HG02759 (cell line): Measurements from ENCODE around the gene TPSD1.
"Not testable (repeated sequence)": the region's sequence is repeated elsewhere in the genome, so short reads cannot be mapped to it uniquely, and the experiment has no call there.

Source experiments
- ATAC-seq: cut with Tn5 transposase; IDR thresholded peaks from one replicate; pipeline ENCODE4 v1.9.1; 2021; ENCODE audit warnings: mild to moderate bottlenecking, moderate library complexity; ENCODE audit not compliant: unreplicated experiment

TPSD1 gene

DNA sequence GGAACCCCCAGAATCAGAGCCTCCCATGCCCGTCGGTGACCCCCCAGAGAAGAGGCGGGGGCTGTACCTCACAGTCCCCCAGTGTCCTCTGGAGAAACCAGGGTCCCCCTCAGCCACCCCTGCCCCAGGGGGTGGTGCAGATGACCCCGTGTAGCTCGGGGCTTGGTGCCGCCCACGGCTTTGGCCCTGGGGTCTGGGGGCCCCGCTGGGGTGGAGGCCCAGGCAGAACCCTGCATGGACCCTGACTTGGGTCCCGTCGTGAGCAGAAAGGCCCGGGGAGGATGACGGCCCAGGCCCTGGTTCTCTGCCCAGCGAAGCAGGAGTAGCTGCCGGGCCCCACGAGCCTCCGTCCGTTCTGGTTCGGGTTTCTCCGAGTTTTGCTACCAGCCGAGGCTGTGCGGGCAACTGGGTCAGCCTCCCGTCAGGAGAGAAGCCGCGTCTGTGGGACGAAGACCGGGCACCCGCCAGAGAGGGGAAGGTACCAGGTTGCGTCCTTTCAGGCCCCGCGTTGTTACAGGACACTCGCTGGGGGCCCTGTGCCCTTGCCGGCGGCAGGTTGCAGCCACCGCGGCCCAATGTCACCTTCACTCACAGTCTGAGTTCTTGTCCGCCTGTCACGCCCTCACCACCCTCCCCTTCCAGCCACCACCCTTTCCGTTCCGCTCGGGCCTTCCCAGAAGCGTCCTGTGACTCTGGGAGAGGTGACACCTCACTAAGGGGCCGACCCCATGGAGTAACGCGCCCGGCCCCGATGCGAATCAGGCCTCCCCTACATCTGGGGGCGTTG lies 34.8 kb upstream of the TPSD1 start:
- no peak for ATAC-seq

DNA sequence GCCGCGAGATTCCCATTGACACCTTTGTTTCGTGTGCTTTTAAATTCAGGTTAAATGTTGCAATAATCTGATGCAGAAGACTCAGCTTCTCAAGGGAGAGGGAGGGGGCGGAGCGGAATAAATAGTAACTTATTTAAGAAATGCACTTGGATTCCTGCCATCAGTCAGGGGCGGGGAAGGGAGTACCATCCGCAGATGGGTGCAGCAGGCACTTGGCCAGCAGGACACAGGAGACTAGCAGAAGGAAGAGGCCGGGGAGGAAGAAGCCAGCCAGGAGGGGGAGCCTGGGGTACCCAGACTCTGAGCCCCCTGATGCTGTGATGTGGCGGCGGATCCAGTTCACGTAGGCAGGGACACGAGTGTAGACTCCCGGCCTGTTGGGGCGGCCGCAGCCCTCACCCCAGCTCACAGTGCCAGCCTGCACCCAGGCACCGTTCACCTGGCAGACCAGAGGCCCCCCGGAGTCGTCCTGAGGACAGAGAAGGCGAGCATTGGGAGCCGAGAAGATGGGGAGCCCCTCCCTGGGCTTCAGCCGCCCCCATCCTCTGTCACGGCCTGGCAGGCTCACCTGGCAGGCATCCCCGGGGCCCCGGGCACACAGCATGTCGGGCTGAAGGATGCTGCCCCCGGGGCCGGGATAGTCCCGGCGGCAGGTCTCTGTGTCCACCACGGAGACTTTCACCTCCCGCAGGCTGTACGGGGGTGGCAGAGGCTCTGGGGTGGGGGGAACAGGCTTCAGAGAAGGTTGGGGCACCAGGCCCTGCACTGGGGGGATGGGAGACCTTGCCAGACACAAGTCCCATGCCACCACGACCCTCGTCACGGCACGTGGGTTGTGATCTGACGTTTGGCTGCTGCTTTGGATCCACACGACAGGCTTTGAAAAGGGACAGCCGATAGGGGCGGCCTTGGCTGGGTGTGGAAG lies 34.0 kb upstream of the TPSD1 start:
- ATAC-seq = no peak

DNA sequence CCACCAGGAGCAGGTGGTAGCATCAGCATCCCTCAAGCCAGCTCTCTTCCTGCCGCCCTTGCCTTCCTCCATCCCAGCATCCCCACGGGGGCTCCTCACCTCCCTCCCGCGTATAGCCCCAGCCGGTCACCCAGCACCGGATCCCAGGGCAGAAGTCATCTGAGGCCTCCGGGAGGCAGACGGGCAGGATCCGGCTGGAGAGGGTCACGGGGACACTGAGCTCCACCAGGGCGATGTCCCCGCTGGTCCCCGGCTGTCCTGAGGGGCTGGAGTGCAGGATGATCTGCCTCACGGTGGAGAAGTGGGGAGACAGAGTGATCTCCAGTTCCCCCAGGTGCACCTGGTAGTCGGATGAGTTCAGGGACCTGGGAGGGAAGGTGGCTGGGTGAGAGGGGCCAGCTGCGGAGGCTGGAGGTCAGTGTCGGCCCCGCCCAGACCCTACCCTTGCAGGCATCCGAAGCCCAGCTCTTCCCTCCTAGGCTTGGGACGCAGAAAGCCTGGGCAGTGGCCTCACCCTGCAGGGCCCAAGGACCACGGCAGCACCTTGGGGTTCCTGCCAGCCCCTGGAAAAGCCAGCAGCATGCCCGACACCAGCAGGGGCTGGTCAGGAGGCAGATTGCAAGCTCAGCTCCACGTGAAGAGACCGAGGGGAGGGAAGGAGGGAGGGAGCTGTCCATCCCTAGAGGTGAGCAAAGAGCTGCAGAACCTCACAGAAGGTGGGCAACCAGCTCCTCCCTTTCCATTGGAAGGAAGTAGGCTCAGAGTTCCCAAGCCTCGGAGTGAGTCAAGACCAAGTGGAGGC lies 33.1 kb upstream of the TPSD1 start:
- ATAC-seq = no peak

DNA sequence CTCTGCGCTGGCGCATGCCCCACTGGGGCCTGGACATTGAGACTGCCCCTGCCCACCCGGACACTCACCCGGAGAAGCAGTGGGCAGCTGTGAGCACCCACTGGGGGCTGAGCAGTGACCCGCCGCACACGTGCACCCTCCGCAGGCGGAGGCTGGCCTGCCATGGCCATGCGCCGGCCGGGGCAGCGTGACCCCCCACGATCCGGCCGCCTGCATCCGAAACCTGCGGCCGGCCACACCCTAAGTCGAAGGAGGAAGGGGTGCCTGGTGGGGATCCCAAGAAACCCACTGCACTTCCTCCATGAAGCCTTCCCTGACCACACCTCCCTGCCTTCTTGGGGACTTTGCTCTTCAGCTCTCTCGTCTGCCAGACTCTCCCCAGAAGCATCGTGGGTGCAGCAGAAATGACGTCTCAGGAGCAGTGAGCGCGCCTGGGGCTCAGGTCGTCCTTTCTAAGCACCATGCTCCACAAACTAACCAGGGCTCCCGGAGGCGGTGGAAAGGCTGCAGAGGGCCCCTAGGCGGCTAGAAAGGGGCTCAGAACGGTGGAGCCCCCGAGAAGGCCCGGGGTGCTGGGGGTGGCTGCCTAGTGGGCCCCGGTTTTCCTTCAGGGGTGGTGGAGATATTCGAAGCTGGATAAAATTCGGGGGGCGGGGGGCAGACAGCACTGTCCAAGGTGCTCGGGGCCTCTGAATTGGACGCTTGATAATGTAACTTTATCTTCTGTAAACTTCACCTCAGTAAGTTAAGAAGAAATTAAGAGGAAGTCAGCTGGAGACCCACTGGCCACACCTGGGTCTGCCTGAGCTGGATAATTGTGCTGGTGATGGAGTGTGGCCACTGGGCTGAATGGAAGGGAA lies 32.3 kb upstream of the TPSD1 start:
- no peak for ATAC-seq

DNA sequence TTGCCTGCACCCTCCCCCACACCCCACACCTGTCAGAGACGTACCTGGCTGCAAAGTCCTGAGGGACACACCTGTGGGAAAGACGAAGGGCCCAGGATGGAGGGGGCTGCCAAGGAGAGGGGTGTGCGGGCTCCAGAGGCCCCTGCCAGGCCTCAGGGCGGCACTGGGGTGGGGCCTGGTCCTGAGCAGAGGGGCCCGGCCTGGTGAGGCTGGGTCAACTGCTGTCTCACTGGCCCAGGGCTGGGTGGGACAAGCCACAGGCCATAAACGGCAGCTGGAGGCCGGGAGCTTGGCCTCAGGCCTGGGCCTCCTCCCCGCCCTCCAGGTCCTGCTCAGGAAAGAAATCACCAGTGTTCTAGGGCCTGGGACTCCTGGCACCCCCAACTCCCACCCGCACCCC lies 31.3 kb upstream of the TPSD1 start:
- no peak for ATAC-seq

DNA sequence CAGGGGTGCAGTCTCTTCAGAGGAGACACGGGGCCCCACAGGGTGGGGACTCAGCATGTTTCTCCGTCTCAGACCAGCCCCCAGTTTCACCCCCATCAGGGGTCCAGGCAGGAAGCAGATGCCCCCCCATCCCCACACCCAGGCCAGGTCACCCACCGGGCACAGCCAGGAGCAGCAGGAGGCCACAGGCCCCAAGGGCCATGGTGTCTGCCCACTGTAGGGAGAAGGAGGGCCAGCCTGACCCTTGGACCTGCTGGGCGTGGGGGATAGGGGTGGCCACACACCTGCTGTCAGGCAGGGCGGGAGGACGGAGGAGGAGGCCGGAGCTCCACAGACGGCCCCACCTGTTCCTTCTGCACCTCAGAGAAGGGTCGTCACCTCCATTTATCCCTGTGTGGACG lies 30.8 kb upstream of the TPSD1 start, which contains the start of gene TPSG1:
TPSG1 (minus strand) TSS at position 218 of the 401 bp plus-strand sequence; CDS start at position 202, 16 bp downstream.
- ATAC-seq = no peak

DNA sequence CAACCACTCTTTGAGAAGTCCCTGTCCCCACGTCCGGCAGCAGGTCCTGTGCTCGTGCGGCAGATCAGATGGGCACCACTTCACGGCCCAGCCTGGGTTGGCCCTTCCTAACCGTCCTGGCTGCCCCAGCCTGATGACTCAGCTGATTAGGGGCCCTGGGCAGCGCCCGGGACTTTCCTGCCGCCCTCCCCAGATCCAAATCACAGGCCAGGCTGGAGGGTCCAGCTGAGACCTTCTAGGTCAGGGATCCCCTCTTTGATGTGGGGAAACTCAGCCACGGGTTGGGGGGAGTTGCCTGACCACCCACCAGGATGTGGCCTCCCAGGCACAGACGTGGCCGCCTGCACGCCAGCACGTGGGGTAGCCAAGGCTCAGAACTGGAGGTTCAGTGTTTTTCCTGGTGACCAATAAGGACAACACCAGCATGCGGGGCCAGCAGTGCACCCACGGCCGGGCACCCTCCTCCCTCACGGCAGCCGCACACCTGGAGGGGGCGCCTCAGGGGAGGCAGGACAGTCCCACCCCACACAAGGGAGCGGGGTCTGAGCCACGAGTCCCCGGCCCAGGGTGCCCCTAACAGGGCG lies 30.0 kb upstream of the TPSD1 start:
- not testable (repeated sequence) for ATAC-seq

DNA sequence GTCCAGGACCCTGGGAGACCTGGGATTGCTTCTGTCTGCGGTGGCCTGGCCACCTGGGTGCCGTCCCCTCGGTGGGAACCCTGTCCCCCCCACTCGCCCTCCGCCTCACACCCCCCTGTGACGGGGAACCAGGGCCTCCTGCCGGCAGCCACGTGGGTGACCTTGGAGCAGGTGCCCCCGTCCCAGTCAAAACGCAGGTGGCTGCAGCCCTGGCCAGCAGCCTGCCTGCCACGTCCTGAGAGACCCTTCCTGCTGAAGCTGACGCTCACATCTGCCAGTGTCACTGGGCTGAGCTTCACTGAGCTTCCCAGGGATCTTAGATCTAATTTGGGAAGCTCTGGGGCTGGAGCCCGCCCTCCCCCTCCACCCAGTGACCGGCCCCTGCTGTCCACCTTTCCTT lies 29.2 kb upstream of the TPSD1 start:
- ATAC-seq = not testable (repeated sequence)

DNA sequence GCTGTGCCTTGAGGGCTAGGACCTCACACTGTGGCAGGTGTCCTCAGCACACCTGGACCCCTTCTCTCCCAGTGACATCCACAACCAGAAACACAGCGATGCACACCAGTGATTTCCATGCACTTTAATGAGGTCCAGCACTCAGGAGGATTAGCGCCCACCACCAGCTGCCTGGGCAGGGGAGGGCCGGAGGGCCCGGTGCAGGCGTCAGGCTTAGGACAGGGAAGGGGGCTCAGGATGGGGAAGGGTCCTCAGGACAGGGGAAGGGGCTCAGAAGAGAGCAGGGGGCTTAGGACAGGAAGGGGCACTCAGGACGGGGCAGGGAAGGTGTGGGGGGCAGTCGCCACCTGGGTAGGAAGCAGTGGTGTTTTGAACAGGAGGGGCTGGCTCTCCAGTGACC lies 27.6 kb upstream of the TPSD1 start:
- ATAC-seq = not testable (repeated sequence)

DNA sequence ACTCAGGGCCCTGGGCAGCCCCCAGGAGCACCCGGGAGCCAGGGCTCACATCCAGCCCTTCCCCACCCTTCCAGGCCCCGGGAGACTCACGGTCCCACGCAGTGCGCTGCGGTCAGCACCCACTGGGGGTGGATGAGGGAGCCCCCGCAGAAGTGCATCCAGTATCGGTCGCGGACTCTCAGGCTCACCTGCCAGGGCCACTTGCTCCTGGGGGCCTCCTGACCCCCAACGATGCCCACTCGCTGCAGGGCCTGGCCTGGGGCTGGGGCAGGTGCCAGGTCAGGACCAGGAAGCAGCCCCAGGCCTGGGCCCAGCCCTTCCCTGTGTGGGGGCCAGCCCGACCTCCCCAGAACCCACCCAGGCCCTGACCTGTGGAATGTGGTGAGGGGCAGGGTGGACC lies 26.4 kb upstream of the TPSD1 start:
- ATAC-seq = not testable (repeated sequence)

DNA sequence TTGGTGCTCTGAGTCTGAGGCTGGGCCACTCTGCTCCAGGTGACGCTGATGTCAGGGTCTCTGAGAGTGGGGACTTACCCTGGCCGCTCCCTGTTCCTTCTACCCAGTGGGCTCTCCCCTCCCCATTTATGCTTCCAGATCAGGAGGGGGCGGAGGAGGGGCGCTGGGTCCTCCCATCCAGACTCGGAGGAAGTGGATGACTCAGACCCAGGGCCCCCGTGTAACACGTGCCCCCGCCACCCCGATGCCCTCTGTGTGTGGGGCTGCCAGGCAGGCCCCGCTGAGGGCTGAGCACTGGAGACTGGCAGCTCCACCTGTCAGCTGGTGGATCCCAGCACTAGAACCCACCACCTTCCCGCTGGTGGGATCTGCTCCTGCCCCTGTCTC lies 25.8 kb upstream of the TPSD1 start, which contains the start of gene TPSB2:
TPSB2 (minus strand) TSS at position 101 of the 387 bp plus-strand sequence. CDS start 233 bp downstream, outside the sequence.
- ATAC-seq = not testable (repeated sequence)

DNA sequence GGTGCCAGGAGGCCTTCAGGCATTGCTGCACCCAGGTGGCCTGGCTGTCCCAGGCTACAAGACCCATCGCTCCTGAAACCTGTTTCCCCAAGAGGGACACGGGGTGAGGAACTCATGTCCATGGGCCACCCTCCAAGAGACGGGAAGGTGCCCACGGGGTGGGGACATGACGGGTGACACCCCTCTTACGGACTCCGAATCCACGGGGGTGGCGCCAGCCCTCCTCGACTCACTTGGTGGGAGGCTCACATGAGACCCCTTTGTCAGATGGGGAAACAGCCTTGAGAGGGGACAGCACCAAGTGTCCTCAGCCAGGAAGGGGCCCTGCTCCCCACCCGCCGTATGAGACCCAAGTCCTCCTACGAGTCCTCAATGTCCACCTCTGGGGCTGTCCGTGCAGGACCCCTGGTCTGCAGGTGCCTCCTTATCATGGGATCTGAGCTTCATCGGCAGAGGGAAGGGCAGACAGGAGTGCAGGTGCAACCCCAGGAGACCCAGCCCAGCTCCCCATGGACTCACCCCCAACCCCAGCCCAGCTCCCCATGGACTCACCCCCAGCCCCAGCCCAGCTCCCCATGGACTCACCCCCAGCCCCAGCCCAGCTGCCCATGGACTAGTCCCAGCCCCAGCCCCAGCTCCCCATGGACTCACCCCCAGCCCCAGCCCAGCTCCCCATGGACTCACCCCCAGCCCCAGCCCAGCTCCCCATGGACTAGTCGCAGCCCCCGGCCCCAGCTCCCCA lies 25.2 kb upstream of the TPSD1 start:
- not testable (repeated sequence) for ATAC-seq

DNA sequence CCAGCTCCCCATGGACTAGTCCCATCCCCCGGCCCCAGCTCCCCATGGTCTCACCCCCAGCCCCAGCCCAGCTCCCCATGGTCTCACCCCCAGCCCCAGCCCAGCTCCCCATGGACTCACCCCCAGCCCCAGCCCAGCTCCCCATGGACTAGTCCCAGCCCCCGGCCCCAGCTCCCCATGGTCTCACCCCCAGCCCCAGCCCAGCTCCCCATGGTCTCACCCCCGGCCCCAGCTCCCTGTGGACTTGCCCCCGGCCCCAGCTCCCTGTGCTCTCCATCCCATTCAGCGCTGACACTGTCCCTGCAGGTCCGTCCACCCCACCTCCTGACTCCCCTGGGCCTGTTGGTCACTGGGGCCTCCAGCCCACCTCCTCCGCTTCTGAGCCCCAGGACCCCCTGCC lies 24.6 kb upstream of the TPSD1 start:
- not testable (repeated sequence) for ATAC-seq

DNA sequence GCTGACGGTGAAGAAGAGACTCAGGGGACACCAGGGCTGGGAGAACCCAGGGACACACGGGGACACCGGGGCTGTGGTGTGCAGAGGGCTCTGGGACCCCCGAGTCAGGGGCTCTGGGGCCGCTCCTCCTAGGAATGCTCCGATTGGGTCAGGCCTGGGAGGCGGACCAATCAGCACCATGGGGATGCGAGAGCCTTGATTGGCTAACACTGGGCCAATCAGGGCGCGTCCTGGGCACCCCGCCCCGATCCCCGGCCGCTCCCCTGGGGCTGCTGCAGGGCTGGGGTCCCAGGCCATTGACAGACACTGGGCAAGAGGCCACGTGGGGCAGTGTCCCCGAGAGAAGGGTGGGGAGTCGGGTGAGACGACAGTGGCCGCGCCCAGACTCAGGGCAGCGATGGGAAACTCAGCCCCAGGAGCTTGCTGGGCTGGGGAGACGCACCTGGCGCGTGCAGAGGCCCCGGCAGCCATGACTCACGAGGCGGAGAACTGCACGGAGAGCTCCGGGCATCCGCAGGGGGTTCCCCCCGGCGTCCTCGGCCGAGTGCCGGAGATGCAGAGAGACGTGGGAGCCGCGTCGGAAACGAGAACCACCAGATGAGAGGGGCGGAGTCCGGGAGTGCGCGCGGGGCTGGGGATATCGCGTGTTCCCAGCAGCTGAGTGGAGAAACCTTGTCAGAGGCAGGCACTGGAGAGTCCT lies 23.7 kb upstream of the TPSD1 start:
- ATAC-seq = not testable (repeated sequence)

DNA sequence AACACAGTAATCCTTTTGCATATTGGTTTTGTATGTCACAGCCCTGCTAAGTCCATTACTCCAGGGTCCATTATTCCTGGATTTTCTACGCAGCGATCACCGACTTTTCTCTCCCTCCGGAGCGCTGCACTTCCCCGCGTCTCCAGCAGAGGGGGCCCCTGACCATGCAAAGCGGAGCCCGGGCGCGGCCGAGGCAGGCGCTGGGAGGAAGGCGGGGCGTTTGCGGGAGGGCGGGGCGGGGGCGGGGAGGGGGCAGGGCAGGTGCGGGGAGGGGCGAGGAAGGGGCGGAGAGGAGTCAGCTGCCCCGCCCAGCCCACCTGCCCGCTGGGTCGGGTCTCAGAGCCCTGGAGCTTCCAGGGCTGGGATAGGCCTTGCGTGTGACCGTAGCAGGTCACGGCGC lies 19.2 kb upstream of the TPSD1 start:
- ATAC-seq = not testable (repeated sequence)

DNA sequence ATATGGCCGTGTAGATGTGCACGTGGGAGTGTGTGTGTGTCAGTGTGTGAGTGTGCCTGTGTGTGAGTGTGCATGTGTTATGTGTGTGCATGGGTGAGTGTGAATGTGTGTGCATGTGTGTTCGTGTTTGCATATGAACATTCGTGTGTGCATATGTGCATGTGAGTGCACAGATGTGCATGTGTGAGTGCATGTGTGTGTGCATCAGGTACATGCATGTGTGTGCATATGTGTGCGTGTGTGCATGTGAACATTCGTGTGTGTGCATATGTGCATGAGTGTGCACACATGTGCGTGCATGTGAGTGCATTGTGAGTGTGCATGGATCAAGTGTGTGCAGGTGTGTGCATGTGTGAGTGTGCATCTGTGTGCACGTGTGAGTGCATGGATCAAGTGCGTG lies 17.9 kb upstream of the TPSD1 start:
- ATAC-seq = no peak

DNA sequence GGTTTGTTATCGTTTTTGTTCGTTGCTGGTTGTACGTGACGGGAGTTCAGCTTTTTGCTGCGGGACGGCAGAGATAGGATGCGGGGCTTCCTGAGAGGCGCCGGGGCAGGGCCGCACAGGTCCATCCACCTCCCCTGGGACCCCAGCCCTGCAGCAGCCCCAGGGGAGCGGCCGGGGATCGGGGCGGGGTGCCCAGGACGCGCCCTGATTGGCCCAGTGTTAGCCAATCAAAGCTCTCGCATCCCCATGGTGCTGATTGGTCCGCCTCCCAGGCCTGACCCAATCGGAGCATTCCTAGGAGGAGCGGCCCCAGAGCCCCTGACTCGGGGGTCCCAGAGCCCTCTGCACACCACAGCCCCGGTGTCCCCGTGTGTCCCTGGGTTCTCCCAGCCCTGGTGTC lies 17.0 kb upstream of the TPSD1 start:
- ATAC-seq = not testable (repeated sequence)

DNA sequence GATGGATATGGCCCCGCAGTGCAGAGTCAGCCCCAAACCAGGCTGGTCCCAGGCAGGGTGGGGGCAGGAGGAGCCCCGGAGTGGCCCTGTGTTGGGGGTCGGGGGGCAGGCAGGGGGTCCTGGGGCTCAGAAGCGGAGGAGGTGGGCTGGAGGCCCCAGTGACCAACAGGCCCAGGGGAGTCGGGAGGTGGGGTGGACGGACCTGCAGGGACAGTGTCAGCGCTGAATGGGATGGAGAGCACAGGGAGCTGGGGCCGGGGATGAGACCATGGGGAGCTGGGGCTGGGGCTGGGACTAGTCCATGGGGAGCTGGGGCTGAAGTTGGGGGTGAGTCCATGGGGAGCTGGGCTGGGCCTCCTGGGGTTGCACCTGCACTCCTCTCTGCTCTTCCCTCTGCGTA lies 16.3 kb upstream of the TPSD1 start:
- ATAC-seq = not testable (repeated sequence)
